Measurements from ENCODE around the gene FOXL2.

DNA sequence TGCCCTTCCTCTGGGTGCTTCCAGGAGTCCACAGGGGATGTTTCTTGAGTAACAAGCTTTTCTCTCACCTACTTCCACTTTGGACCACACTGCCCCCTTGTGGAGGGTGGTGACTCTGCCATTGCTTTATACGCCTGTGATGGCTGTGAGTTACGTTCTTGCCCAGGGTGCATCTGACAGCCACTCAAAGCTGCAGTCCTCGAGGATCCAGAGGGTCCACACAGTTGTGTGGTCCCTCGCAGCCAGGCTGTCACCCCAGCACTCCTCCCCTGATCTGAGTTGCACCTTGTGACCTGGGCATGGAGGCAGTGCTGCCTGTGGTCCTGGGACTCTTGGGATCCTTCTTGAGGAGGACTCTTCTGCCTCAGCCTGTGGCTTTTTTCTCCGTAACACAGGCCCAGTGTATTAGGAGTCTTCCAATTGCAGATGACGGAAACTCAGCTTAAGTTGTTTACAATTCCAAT lies 23.4 kb downstream of the FOXL2 start:
- TF ChIP-seq SMC3 (IDR thresholded peaks at IDR 0.05; ENCODE audit: low read depth, low read length) (peak; percentile 78), POLR2A (IDR thresholded peaks at IDR 0.05; ENCODE audit: low read depth, low read length) (no peak), RAD21 (IDR thresholded peaks at IDR 0.05; ENCODE audit: low read length) (peak; percentile 80), CEBPB (IDR thresholded peaks at IDR 0.05; ENCODE audit: low read depth, low read length) (0 out of 2 replicates have a peak, but pooled peaks have one; percentile 1), MXI1 (IDR thresholded peaks at IDR 0.05; ENCODE audit: borderline replicate concordance, low read depth, low read length) (no peak), FOS (IDR thresholded peaks at IDR 0.05; ENCODE audit: low read depth, low read length) (no peak), BHLHE40 (IDR thresholded peaks at IDR 0.05; ENCODE audit: low read depth, low read length) (no peak), NFE2L2 (IDR thresholded peaks at IDR 0.05; ENCODE audit: low read depth, low read length) (no peak), RCOR1 (IDR thresholded peaks at IDR 0.05; ENCODE audit: insufficient replicate concordance, low read length) (no peak), MAZ (IDR thresholded peaks at IDR 0.05; ENCODE audit: borderline replicate concordance, low read depth, low read length) (no peak)
- TF ChIP-seq, protein P1, sequence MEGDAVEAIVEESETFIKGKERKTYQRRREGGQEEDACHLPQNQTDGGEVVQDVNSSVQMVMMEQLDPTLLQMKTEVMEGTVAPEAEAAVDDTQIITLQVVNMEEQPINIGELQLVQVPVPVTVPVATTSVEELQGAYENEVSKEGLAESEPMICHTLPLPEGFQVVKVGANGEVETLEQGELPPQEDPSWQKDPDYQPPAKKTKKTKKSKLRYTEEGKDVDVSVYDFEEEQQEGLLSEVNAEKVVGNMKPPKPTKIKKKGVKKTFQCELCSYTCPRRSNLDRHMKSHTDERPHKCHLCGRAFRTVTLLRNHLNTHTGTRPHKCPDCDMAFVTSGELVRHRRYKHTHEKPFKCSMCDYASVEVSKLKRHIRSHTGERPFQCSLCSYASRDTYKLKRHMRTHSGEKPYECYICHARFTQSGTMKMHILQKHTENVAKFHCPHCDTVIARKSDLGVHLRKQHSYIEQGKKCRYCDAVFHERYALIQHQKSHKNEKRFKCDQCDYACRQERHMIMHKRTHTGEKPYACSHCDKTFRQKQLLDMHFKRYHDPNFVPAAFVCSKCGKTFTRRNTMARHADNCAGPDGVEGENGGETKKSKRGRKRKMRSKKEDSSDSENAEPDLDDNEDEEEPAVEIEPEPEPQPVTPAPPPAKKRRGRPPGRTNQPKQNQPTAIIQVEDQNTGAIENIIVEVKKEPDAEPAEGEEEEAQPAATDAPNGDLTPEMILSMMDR (conservative IDR thresholded peaks at IDR 0.05; ENCODE audit: low read depth, low read length): peak; percentile 89
- TF ChIP-seq, protein P2, sequence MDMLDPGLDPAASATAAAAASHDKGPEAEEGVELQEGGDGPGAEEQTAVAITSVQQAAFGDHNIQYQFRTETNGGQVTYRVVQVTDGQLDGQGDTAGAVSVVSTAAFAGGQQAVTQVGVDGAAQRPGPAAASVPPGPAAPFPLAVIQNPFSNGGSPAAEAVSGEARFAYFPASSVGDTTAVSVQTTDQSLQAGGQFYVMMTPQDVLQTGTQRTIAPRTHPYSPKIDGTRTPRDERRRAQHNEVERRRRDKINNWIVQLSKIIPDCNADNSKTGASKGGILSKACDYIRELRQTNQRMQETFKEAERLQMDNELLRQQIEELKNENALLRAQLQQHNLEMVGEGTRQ (IDR thresholded peaks at IDR 0.05; ENCODE audit: low read depth, low read length): no peak
